Sigmoid colon (tissue), 7 donors: ENCODE measurements around the gene FAM83E. TPM values are rescaled to one million over a fixed set of nuclear protein-coding genes. Genes with fewer than 3 reads are reported as not detected.
"Not testable (repeated sequence)": the region's sequence is repeated elsewhere in the genome, so short reads cannot be mapped to it uniquely, and the experiment has no call there.

Experiments
- DNase-seq: peaks from one replicate; pipeline ENCODE4 v3.0.0-alpha.2; 2019
- H3K27ac ChIP-seq, 4 donors: fragments of 200-600 bp; sonication (generic); one replicate each; pipeline ENCODE4 v1.5.1; 2016 to 2019; ENCODE audit warnings: mild to moderate bottlenecking in 1 of 4
- H3K27me3 ChIP-seq, 3 donors: fragments of 200-600 bp; sonication (generic); one replicate each; pipeline ENCODE4 v1.5.1; 2019; ENCODE audit warnings: mild to moderate bottlenecking in 1 of 3
- H3K36me3 ChIP-seq, 4 donors: fragments of 200-600 bp; sonication (generic); one replicate each; pipeline ENCODE4 v1.5.1; 2016 to 2019
- H3K4me1 ChIP-seq, 4 donors: fragments of 200-600 bp; sonication (generic); one replicate each; pipeline ENCODE4 v1.5.1; 2017 to 2019
- H3K4me3 ChIP-seq, 4 donors: fragments of 200-600 bp; sonication (generic); one replicate each; pipeline ENCODE4 v1.5.1; 2017 to 2019; ENCODE audit warnings: mild to moderate bottlenecking in 2 of 4, moderate library complexity in 1 of 4
- H3K9me3 ChIP-seq, 4 donors: fragments of 200-600 bp in 3 of 4; sonication (generic) in 3 of 4; one replicate each; pipeline versions ENCODE4 v1.5.1 to v1.6.1; 2013 to 2019
- CTCF ChIP-seq, 4 experiments: fragments of 450-650 bp in 3 of 4; fragments of 200-600 bp in 1 of 4; IDR thresholded peaks; one replicate each; pipeline ENCODE4 v1.5.1; 2016 to 2019; ENCODE audit warnings: antibody characterized with exemption in 4 of 4, mild to moderate bottlenecking in 3 of 4, moderate library complexity in 2 of 4
- EP300 ChIP-seq, 4 donors: sonication (generic); formaldehyde crosslinking; IDR thresholded peaks; one replicate each; pipeline ENCODE4 v1.6.1; 2017; ENCODE audit warnings: antibody characterized with exemption in 4 of 4
- POLR2A ChIP-seq, 2 donors: fragments of 450-650 bp; IDR thresholded peaks; one replicate each; pipeline ENCODE4 v1.6.1; 2016; ENCODE audit warnings: antibody characterized with exemption in 2 of 2, mild to moderate bottlenecking in 2 of 2, moderate library complexity in 2 of 2
- POLR2AphosphoS5 ChIP-seq, 4 donors: sonication (generic); formaldehyde crosslinking; IDR thresholded peaks; one replicate each; pipeline ENCODE4 v1.6.1; 2017; ENCODE audit warnings: antibody characterized with exemption in 4 of 4
- WGBS, 2 donors: extraction: QIAGEN DNeasy Blood & Tissue Kit; methylation state at CpG; one replicate each; pipeline ENCODE4 v1.1.7; 2013; 5-methylcytosine and 5-hydroxymethylcytosine counted together
- intact Hi-C: fragments of 100-400 bp; cut with DNase I; formaldehyde crosslinking; loops from one replicate; pipeline ENCODE4 v1.15.1; 2023
- polyA plus RNA-seq, 3 donors: library from polyadenylated mRNA; stranded (reverse); fragments of 200-250 nt; gene quantifications; one replicate each; pipeline ENCODE4 v1.2.3, GENCODE V29; 2013
- total RNA-seq, 4 donors: library from RNA; depleted of rRNA; stranded (reverse); fragments of >200 nt; gene quantifications; one replicate each; pipeline ENCODE4 v1.1.0, GENCODE V29; 2016
- donor health status: healthy with polysubstance abuse.
- donor health status: Bipolar disorder and iron deficiency.
- donor health status: healthy.

FAM83E gene
- total and polyA plus RNA-seq, 7 donors = 109 to 168 (median 125) TPM; not detected in 4

DNA sequence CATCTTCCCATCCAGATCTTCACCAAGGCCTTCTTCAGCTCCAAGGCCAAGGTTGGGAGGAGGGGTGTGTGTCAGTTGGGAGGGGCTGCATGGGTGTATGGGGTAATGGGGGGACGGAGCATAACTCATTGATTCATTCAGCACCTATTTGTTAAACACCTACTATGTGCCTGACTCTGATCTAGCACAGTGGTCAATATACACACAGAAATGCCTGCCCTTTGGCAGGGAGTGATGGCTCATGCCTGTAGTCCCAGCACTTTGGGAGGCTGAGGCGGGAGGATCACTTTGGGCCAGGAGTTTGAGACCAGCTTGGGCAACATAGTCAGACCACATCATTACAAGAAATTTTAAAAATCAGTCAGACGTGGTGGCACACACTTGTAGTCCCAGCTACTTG is 27.5 kb downstream of the FAM83E start:
- intact Hi-C loops = loop anchor here (2.0 kb wide), 1 partner anchor 81 kb away; no protein-coding TSS in a partner anchor

DNA sequence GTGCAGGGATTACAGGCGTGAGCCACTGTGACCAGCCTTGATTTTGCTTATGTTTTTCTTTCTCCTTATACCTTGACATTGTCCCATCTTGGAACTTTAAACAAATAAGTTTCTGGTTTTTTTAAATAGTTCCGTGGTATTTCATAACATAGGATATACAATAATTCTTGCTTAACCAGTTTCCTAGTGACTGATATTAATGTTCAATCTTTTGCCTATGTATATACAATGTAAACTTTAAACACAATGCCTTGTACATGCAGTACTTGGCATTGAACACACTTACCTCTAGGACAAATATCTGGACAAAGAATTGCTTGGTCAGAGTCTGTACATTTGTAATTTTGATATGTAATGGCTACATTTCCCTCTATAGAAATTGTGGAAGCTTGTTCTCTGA is 32.7 kb downstream of the FAM83E start:
- WGBS, 2 donors = 47 to 69% methylated on average over 2 of the region's 2 CpGs
- H3K27ac ChIP-seq = no peak overlapping the region
- TF ChIP-seq POLR2AphosphoS5 (IDR thresholded peaks at IDR 0.05) (no peak), POLR2A (IDR thresholded peaks at IDR 0.05) (no peak), EP300 (IDR thresholded peaks at IDR 0.05) (no peak), CTCF (IDR thresholded peaks at IDR 0.05) (no peak)
- no peaks in the 10 kb centered on the region for H3K9me3 ChIP-seq
- H3K4me1 ChIP-seq = peaks cover 0 to 12% (median 3%) of the 10 kb centered on the region in 4 donors
- no peak overlapping the region for H3K4me3 ChIP-seq
- H3K36me3 ChIP-seq = no peaks in the 10 kb centered on the region
- intact Hi-C loops = no loop called here
- H3K27me3 ChIP-seq = no peaks in the 10 kb centered on the region
- DNase-seq = no peak

More for the DNA sequence above, 27.5 kb downstream of the FAM83E start:
- Histone ChIP-seq H3K27ac (no peak overlapping the region), H3K4me3 (no peak overlapping the region), H3K36me3 (no peaks in the 10 kb centered on the region), H3K4me1 (peaks cover 0 to 23% (median 9%) of the 10 kb centered on the region in 4 donors), H3K27me3 (no peaks in the 10 kb centered on the region), H3K9me3 (no peaks in the 10 kb centered on the region)
- DNase-seq = no peak
- TF ChIP-seq POLR2A (IDR thresholded peaks at IDR 0.05) (no peak), CTCF (IDR thresholded peaks at IDR 0.05) (no peak), POLR2AphosphoS5 (IDR thresholded peaks at IDR 0.05) (no peak), EP300 (IDR thresholded peaks at IDR 0.05) (no peak)
- WGBS, 2 donors = 93 to 94% methylated on average over 3 of the region's 3 CpGs

DNA sequence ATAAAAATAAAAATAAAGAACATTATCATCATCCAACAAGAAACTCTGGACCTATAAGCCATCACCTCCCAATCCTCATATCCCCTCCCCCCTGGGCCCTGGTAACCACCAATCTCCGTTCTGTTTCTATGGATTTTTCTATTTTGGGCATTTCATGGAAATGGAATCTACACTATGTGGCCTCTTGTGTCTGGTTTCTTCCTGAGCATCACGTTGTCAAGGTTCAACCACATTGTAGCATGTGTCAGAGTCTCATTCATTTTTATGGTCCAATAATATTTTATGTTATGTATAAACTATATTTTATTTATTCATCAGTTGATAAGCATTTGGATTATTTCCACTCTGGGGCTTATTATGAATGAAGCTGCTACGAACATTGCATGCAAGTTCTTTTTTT is 36.0 kb downstream of the FAM83E start:
- TF ChIP-seq EP300 (IDR thresholded peaks at IDR 0.05) (no peak), POLR2AphosphoS5 (IDR thresholded peaks at IDR 0.05) (no peak), POLR2A (IDR thresholded peaks at IDR 0.05) (no peak), CTCF (IDR thresholded peaks at IDR 0.05) (no peak)
- Histone ChIP-seq H3K9me3 (no peaks in the 10 kb centered on the region), H3K36me3 (no peaks in the 10 kb centered on the region), H3K27me3 (no peaks in the 10 kb centered on the region), H3K27ac (no peak overlapping the region), H3K4me3 (no peak overlapping the region), H3K4me1 (peaks cover 0 to 3% (median 1%) of the 10 kb centered on the region in 4 donors)
- DNase-seq = no peak
- intact Hi-C loops = no loop called here
- 12 to 39% methylated on average over 3 of the region's 3 CpGs for WGBS, 2 donors

GRCh38 chr19:48577908-48578307 is 37.0 kb downstream of the FAM83E start:
- H3K9me3 ChIP-seq, DNase-seq, intact Hi-C loops, H3K36me3 ChIP-seq, H3K4me3 ChIP-seq, H3K27ac ChIP-seq, H3K4me1 ChIP-seq, H3K27me3 ChIP-seq: not testable (repeated sequence)
- 83 to 84% methylated on average over 7 of the region's 7 CpGs for WGBS, 2 donors

GRCh38 chr19:48575931-48576622 is 38.8 kb downstream of the FAM83E start:
- no peak for DNase-seq
- WGBS, 2 donors = 76 to 81% methylated on average over 23 of the region's 23 CpGs
- Histone ChIP-seq H3K4me3 (no peak overlapping the region), H3K27ac (no peak overlapping the region), H3K36me3 (no peaks in the 10 kb centered on the region), H3K27me3 (no peaks in the 10 kb centered on the region), H3K4me1 (no peaks in the 10 kb centered on the region), H3K9me3 (no peaks in the 10 kb centered on the region)
- TF ChIP-seq POLR2A (IDR thresholded peaks at IDR 0.05) (no peak), EP300 (IDR thresholded peaks at IDR 0.05) (no peak), POLR2AphosphoS5 (IDR thresholded peaks at IDR 0.05) (no peak), CTCF (IDR thresholded peaks at IDR 0.05) (no peak)
- intact Hi-C loops = no loop called here
